HepG2 (cell line): Measurements from ENCODE around the gene VAC14. TPM values are rescaled to one million over a fixed set of nuclear protein-coding genes. Genes with fewer than 3 reads are reported as not detected.

ENCODE experiments used
- CENPBD1 ChIP-seq: sonication (generic); formaldehyde crosslinking; IDR thresholded peaks from 2 replicates; pipeline ENCODE4 v1.8.0; 2022; ENCODE audit warnings: missing genetic modification reagents, low read depth, mild to moderate bottlenecking, borderline replicate concordance
- CREBL2 ChIP-seq: sonication (generic); formaldehyde crosslinking; IDR thresholded peaks from 2 replicates; pipeline ENCODE4 v1.8.1; 2023; ENCODE audit warnings: missing genetic modification reagents, mild to moderate bottlenecking, borderline replicate concordance
- HOXD1 ChIP-seq: sonication (generic); formaldehyde crosslinking; IDR thresholded peaks from 2 replicates; pipeline ENCODE4 v1.5.0; 2020; ENCODE audit warnings: missing genetic modification reagents
- JUND ChIP-seq: sonication (generic); formaldehyde crosslinking; IDR thresholded peaks from 2 replicates; pipeline ENCODE4 v1.8.0; 2022; ENCODE audit warnings: mild to moderate bottlenecking, missing genetic modification reagents
- MED8 ChIP-seq: sonication (generic); formaldehyde crosslinking; IDR thresholded peaks from 2 replicates; pipeline ENCODE4 v1.8.1; 2023; ENCODE audit warnings: mild to moderate bottlenecking, missing genetic modification reagents; ENCODE audit not compliant: insufficient replicate concordance
- NFYB ChIP-seq: sonication (generic); formaldehyde crosslinking; IDR thresholded peaks from 2 replicates; pipeline ENCODE4 v1.4.0; 2020; ENCODE audit warnings: missing genetic modification reagents
- SIN3B ChIP-seq: fragments of 150-350 bp; IDR thresholded peaks from 2 replicates; pipeline ENCODE4 v1.6.1; 2014; ENCODE audit warnings: low read length
- THRA ChIP-seq: sonication (generic); formaldehyde crosslinking; IDR thresholded peaks from 2 replicates; pipeline ENCODE4 v1.4.0; 2020; ENCODE audit warnings: missing genetic modification reagents, borderline replicate concordance
- TOPORS ChIP-seq: sonication (generic); formaldehyde crosslinking; IDR thresholded peaks from 2 replicates; pipeline ENCODE4 v1.8.0; 2023; ENCODE audit warnings: mild to moderate bottlenecking, missing genetic modification reagents
- XRCC5 ChIP-seq: fragments of 200-400 bp; formaldehyde crosslinking; optimal IDR thresholded peaks from 2 replicates; pipeline ENCODE3; 2017; ENCODE audit warnings: mild to moderate bottlenecking, low read length
- ZBTB33 ChIP-seq: sonication (generic); formaldehyde crosslinking; IDR thresholded peaks from 2 replicates; pipeline ENCODE4 v1.4.0; 2020; ENCODE audit warnings: missing genetic modification reagents
- ZBTB34 ChIP-seq: sonication (generic); formaldehyde crosslinking; IDR thresholded peaks from 2 replicates; pipeline ENCODE4 v1.8.0; 2022; ENCODE audit warnings: mild to moderate bottlenecking, missing genetic modification reagents
- ZBTB46 ChIP-seq: sonication (generic); formaldehyde crosslinking; IDR thresholded peaks from 2 replicates; pipeline ENCODE4 v1.4.0; 2020; ENCODE audit warnings: mild to moderate bottlenecking, missing genetic modification reagents, borderline replicate concordance
- ZNF205 ChIP-seq: IDR thresholded peaks from 2 replicates; pipeline ENCODE4 v1.6.1; 2018; ENCODE audit warnings: missing biosample characterization, missing genetic modification reagents
- ZNF451 ChIP-seq: sonication (generic); formaldehyde crosslinking; IDR thresholded peaks from 2 replicates; pipeline ENCODE4 v1.5.0; 2020; ENCODE audit warnings: mild to moderate bottlenecking, missing genetic modification reagents
- ZNF644 ChIP-seq: IDR thresholded peaks from 2 replicates; pipeline ENCODE4 v1.6.1; 2016; ENCODE audit warnings: low read depth
- ZNF75D ChIP-seq: sonication (generic); formaldehyde crosslinking; IDR thresholded peaks from 2 replicates; pipeline ENCODE4 v1.8.1; 2023; ENCODE audit warnings: missing genetic modification reagents, mild to moderate bottlenecking, borderline replicate concordance
- ZNF790 ChIP-seq: sonication (generic); formaldehyde crosslinking; IDR thresholded peaks from 2 replicates; pipeline ENCODE4 v1.8.0; 2022; ENCODE audit warnings: missing genetic modification reagents, mild to moderate bottlenecking, borderline replicate concordance
- ZSCAN5A ChIP-seq: sonication (generic); formaldehyde crosslinking; IDR thresholded peaks from 2 replicates; pipeline ENCODE4 v1.8.0; 2022; ENCODE audit warnings: mild to moderate bottlenecking, missing genetic modification reagents, borderline replicate concordance
- polyA plus RNA-seq, 8 experiments: library from polyadenylated mRNA; depleted of rRNA in 3 of 8; stranded (reverse) in 7 of 8; unstranded in 1 of 8; fragments of >200 nt; fragmentation: Illumina TruSeq in 4 of 8; extraction: Trizol in 4 of 8; gene quantifications; 2 replicates each; pipeline versions ENCODE4 v1.2.1 to v1.2.3, GENCODE V29; 2011 to 2016; ENCODE audit warnings: low read depth in 4 of 8, missing spikeins in 1 of 8, mixed read lengths in 1 of 8; ENCODE audit not compliant: insufficient read depth in 1 of 8
- total RNA-seq, 5 experiments: library from RNA; depleted of rRNA; stranded (reverse); fragments of >200 nt; fragmentation: Illumina TruSeq; extraction: Trizol; gene quantifications; 2 replicates each; pipeline ENCODE4 v1.2.3, GENCODE V29; 2016; ENCODE audit warnings: low read depth in 1 of 5

The VAC14 gene
- total and polyA plus RNA-seq, 2 of the 13 experiments (the other 11 are each of a cell fraction or from before 2014, with no cell fraction given) = 23.5 to 24.6 TPM

- TF ChIP-seq ZBTB46 (peak; percentile 27; the same call in 1 of the 2 replicates), ZNF644 (CRISPR knock-in tag) (peak; percentile 96), JUND (peak; percentile 100), ZNF75D (CRISPR knock-in tag) (no peak), ZSCAN5A (CRISPR knock-in tag) (no peak), CREBL2 (CRISPR knock-in tag) (no peak), CENPBD1 (CRISPR knock-in tag) (no peak), ZNF451 (CRISPR knock-in tag) (0 out of 2 replicates have a peak, but pooled peaks have one; percentile 37), ZNF790 (CRISPR knock-in tag) (no peak), ZBTB33 (CRISPR knock-in tag) (peak; percentile 58; the same call in 1 of the 2 replicates), XRCC5 (peak; percentile 76), ZBTB34 (CRISPR knock-in tag) (peak; percentile 90; the same call in 1 of the 2 replicates), ZNF205 (CRISPR knock-in tag) (peak; percentile 77; the same call in 1 of the 2 replicates), TOPORS (CRISPR knock-in tag) (no peak), SIN3B (no peak), HOXD1 (CRISPR knock-in tag) (0 out of 2 replicates have a peak, but pooled peaks have one; percentile 42), MED8 (CRISPR knock-in tag) (no peak), NFYB (CRISPR knock-in tag) (0 out of 2 replicates have a peak, but pooled peaks have one; percentile 14), THRA (CRISPR knock-in tag) (no peak; the same call in none of the 2 replicates)
Measured at GRCh38 chr16:70746708-70747424, 54.1 kb downstream of the VAC14 start (continued).
